ENCODE data around the gene SCNN1G. TPM values are rescaled to one million over a fixed set of nuclear protein-coding genes. Genes with fewer than 3 reads are reported as not detected.

The SCNN1G gene
- total and polyA plus RNA-seq, 2 of the 13 experiments (the other 11 are each of a cell fraction or from before 2014, with no cell fraction given), result not detected

DNA sequence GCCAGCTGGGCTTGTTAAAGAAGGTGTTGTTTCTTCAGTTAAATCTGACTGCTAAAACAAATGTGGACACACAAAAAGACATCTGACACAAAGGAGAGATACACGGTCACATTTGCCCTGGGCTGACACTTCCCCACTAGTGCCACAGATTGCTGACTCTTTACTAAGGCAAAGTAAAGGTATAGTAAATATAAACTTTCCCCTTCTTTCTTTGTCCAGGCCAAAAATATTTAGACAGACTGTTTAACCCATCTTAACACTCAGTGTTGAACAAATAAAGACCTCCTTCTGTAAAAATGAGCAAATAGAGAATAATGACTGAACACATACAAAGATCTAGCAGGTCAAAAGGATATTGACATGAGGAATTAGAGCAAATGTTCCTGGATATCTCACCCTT lies 58.4 kb downstream of the SCNN1G start (continued):
- TF ChIP-seq PHF20 (CRISPR knock-in tag; IDR thresholded peaks at IDR 0.05) (no peak), MXI1 (IDR thresholded peaks at IDR 0.05; ENCODE audit: borderline replicate concordance, low read depth, low read length) (no peak), ZNF746 (CRISPR knock-in tag; IDR thresholded peaks at IDR 0.05) (no peak), KMT2B (CRISPR knock-in tag; IDR thresholded peaks at IDR 0.05) (no peak), ZNF230 (CRISPR knock-in tag; IDR thresholded peaks at IDR 0.05) (no peak), NONO (IDR thresholded peaks at IDR 0.05) (no peak), NONO (CRISPR knock-in tag; conservative IDR thresholded peaks at IDR 0.05) (peak; percentile 38; the same call in 1 of the 2 replicates), TGIF2 (CRISPR knock-in tag; IDR thresholded peaks at IDR 0.05) (no peak), PHB2 (IDR thresholded peaks at IDR 0.05; ENCODE audit: partially characterized antibody) (no peak), ZNF329 (CRISPR knock-in tag; IDR thresholded peaks at IDR 0.05; ENCODE audit: low read depth) (no peak), MTA1 (CRISPR knock-in tag; IDR thresholded peaks at IDR 0.05; ENCODE audit: borderline replicate concordance) (no peak), NCOA2 (CRISPR knock-in tag; IDR thresholded peaks at IDR 0.05) (peak; percentile 20; the same call in 1 of the 2 replicates), ZMYM4 (CRISPR knock-in tag; IDR thresholded peaks at IDR 0.05) (no peak), MEIS1 (CRISPR knock-in tag; IDR thresholded peaks at IDR 0.05; ENCODE audit: borderline replicate concordance) (no peak), MYC (CRISPR knock-in tag; IDR thresholded peaks at IDR 0.05; ENCODE audit: borderline replicate concordance) (no peak)
- TF ChIP-seq, protein P1, sequence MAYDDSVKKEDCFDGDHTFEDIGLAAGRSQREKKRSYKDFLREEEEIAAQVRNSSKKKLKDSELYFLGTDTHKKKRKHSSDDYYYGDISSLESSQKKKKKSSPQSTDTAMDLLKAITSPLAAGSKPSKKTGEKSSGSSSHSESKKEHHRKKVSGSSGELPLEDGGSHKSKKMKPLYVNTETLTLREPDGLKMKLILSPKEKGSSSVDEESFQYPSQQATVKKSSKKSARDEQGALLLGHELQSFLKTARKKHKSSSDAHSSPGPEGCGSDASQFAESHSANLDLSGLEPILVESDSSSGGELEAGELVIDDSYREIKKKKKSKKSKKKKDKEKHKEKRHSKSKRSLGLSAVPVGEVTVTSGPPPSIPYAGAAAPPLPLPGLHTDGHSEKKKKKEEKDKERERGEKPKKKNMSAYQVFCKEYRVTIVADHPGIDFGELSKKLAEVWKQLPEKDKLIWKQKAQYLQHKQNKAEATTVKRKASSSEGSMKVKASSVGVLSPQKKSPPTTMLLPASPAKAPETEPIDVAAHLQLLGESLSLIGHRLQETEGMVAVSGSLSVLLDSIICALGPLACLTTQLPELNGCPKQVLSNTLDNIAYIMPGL (CRISPR knock-in tag; IDR thresholded peaks at IDR 0.05; ENCODE audit: borderline replicate concordance in 1 of 2, low read depth in 1 of 2), result no peak
- TF ChIP-seq, protein P2, sequence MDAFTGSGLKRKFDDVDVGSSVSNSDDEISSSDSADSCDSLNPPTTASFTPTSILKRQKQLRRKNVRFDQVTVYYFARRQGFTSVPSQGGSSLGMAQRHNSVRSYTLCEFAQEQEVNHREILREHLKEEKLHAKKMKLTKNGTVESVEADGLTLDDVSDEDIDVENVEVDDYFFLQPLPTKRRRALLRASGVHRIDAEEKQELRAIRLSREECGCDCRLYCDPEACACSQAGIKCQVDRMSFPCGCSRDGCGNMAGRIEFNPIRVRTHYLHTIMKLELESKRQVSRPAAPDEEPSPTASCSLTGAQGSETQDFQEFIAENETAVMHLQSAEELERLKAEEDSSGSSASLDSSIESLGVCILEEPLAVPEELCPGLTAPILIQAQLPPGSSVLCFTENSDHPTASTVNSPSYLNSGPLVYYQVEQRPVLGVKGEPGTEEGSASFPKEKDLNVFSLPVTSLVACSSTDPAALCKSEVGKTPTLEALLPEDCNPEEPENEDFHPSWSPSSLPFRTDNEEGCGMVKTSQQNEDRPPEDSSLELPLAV (CRISPR knock-in tag; conservative IDR thresholded peaks at IDR 0.05; ENCODE audit: low read depth), result no peak
- TF ChIP-seq, protein P3, sequence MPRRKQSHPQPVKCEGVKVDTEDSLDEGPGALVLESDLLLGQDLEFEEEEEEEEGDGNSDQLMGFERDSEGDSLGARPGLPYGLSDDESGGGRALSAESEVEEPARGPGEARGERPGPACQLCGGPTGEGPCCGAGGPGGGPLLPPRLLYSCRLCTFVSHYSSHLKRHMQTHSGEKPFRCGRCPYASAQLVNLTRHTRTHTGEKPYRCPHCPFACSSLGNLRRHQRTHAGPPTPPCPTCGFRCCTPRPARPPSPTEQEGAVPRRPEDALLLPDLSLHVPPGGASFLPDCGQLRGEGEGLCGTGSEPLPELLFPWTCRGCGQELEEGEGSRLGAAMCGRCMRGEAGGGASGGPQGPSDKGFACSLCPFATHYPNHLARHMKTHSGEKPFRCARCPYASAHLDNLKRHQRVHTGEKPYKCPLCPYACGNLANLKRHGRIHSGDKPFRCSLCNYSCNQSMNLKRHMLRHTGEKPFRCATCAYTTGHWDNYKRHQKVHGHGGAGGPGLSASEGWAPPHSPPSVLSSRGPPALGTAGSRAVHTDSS (CRISPR knock-in tag; conservative IDR thresholded peaks at IDR 0.05), result no peak
- TF ChIP-seq, protein P4, sequence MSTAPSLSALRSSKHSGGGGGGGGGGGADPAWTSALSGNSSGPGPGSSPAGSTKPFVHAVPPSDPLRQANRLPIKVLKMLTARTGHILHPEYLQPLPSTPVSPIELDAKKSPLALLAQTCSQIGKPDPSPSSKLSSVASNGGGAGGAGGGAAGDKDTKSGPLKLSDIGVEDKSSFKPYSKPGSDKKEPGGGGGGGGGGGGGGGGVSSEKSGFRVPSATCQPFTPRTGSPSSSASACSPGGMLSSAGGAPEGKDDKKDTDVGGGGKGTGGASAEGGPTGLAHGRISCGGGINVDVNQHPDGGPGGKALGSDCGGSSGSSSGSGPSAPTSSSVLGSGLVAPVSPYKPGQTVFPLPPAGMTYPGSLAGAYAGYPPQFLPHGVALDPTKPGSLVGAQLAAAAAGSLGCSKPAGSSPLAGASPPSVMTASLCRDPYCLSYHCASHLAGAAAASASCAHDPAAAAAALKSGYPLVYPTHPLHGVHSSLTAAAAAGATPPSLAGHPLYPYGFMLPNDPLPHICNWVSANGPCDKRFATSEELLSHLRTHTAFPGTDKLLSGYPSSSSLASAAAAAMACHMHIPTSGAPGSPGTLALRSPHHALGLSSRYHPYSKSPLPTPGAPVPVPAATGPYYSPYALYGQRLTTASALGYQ (CRISPR knock-in tag; IDR thresholded peaks at IDR 0.05), result peak; percentile 86
- TF ChIP-seq, protein P5, sequence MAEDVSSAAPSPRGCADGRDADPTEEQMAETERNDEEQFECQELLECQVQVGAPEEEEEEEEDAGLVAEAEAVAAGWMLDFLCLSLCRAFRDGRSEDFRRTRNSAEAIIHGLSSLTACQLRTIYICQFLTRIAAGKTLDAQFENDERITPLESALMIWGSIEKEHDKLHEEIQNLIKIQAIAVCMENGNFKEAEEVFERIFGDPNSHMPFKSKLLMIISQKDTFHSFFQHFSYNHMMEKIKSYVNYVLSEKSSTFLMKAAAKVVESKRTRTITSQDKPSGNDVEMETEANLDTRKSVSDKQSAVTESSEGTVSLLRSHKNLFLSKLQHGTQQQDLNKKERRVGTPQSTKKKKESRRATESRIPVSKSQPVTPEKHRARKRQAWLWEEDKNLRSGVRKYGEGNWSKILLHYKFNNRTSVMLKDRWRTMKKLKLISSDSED (CRISPR knock-in tag; IDR thresholded peaks at IDR 0.05), result no peak
- TF ChIP-seq, protein P6, sequence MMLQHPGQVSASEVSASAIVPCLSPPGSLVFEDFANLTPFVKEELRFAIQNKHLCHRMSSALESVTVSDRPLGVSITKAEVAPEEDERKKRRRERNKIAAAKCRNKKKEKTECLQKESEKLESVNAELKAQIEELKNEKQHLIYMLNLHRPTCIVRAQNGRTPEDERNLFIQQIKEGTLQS (CRISPR knock-in tag; IDR thresholded peaks at IDR 0.05), result no peak
- TF ChIP-seq, protein P7, sequence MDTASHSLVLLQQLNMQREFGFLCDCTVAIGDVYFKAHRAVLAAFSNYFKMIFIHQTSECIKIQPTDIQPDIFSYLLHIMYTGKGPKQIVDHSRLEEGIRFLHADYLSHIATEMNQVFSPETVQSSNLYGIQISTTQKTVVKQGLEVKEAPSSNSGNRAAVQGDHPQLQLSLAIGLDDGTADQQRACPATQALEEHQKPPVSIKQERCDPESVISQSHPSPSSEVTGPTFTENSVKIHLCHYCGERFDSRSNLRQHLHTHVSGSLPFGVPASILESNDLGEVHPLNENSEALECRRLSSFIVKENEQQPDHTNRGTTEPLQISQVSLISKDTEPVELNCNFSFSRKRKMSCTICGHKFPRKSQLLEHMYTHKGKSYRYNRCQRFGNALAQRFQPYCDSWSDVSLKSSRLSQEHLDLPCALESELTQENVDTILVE (CRISPR knock-in tag; IDR thresholded peaks at IDR 0.05), result no peak

Measured in HepG2 (cell line).